Esophagus squamous epithelium (tissue), 4 donors: ENCODE data around the gene PHOX2A.

ENCODE experiments used
- CTCF ChIP-seq, 6 experiments: fragments of 450-650 bp in 4 of 6; fragments of 200-600 bp in 2 of 6; sonication (generic) in 2 of 6; IDR thresholded peaks; one replicate each; pipeline ENCODE4 v1.5.1; 2016 to 2019; ENCODE audit warnings: antibody characterized with exemption in 6 of 6, mild to moderate bottlenecking in 4 of 6, moderate library complexity in 4 of 6
- POLR2A ChIP-seq, 4 donors: fragments of 450-650 bp; IDR thresholded peaks; one replicate each; pipeline ENCODE4 v1.6.1; 2017; ENCODE audit warnings: antibody characterized with exemption in 4 of 4, mild to moderate bottlenecking in 4 of 4, moderate library complexity in 3 of 4

- TF ChIP-seq CTCF (IDR thresholded peaks at IDR 0.05) (no peak), POLR2A (IDR thresholded peaks at IDR 0.05) (no peak)
Measured at GRCh38 chr11:72240461-72241290, 3.3 kb downstream of the PHOX2A start.
